Activated effector memory CD4-positive, alpha-beta T cell treated with Interleukin-2 at 50 U/mL for 16 hours (primary cell): Measurements from ENCODE around the gene MAP1LC3B2.

Experiments
- DNase-seq: peaks from one replicate; pipeline ENCODE4 v3.0.0-alpha.2; 2020

Gene MAP1LC3B2

GRCh38 chr12:116538076-116538591 lies 21.0 kb upstream of the MAP1LC3B2 start:
- DNase-seq = no peak

- DNase-seq = no peak
Observed at GRCh38 chr12:116538682-116539305, 20.4 kb upstream of the MAP1LC3B2 start.

- no peak for DNase-seq
Observed at GRCh38 chr12:116539361-116539771, 19.8 kb upstream of the MAP1LC3B2 start.

GRCh38 chr12:116539905-116540482 lies 19.2 kb upstream of the MAP1LC3B2 start:
- no peak for DNase-seq

GRCh38 chr12:116540622-116541152 lies 18.5 kb upstream of the MAP1LC3B2 start:
- DNase-seq = no peak

GRCh38 chr12:116541547-116542344 lies 17.4 kb upstream of the MAP1LC3B2 start:
- no peak for DNase-seq

- no peak for DNase-seq
Observed at GRCh38 chr12:116542345-116542956, 16.7 kb upstream of the MAP1LC3B2 start.

GRCh38 chr12:116544656-116545055 lies 14.5 kb upstream of the MAP1LC3B2 start:
- DNase-seq = no peak

- DNase-seq = no peak
Observed at GRCh38 chr12:116545144-116545543, 14.0 kb upstream of the MAP1LC3B2 start.

GRCh38 chr12:116545936-116546335 lies 13.2 kb upstream of the MAP1LC3B2 start:
- no peak for DNase-seq

- no peak for DNase-seq
Observed at GRCh38 chr12:116547955-116548501, 11.2 kb upstream of the MAP1LC3B2 start.

- no peak for DNase-seq
Observed at GRCh38 chr12:116549993-116550392, 9.2 kb upstream of the MAP1LC3B2 start.

- no peak for DNase-seq
Observed at GRCh38 chr12:116551151-116551550, 8.0 kb upstream of the MAP1LC3B2 start.

GRCh38 chr12:116551619-116551951 lies 7.6 kb upstream of the MAP1LC3B2 start:
- no peak for DNase-seq

- no peak for DNase-seq
Observed at GRCh38 chr12:116551952-116552772, 7.0 kb upstream of the MAP1LC3B2 start.

- DNase-seq = no peak
Observed at GRCh38 chr12:116552773-116553373, 6.3 kb upstream of the MAP1LC3B2 start.

- no peak for DNase-seq
Observed at GRCh38 chr12:116556356-116556952, 2.7 kb upstream of the MAP1LC3B2 start.

- DNase-seq = no peak
Observed at GRCh38 chr12:116556964-116557698, 2.0 kb upstream of the MAP1LC3B2 start.

- DNase-seq = no peak
Observed at GRCh38 chr12:116558280-116559161, 660 bp upstream of the MAP1LC3B2 start.
